ENCODE measurements around the gene NALCN.

The NALCN gene

GRCh38 chr13:101412076-101412475 is 4.2 kb downstream of the NALCN start:
- DNase-seq: no peak

- no peak for DNase-seq
These were observed 7.2 kb downstream of the NALCN start for GRCh38 chr13:101408992-101409656.

- no peak for DNase-seq
These were observed 8.2 kb downstream of the NALCN start for GRCh38 chr13:101408154-101408553.

GRCh38 chr13:101406791-101407190 is 9.5 kb downstream of the NALCN start:
- DNase-seq: no peak

- no peak for DNase-seq
These were observed 15.1 kb downstream of the NALCN start for GRCh38 chr13:101401196-101401595.

GRCh38 chr13:101399365-101399764 is 16.9 kb downstream of the NALCN start:
- DNase-seq: no peak

- DNase-seq: no peak
These were observed 17.4 kb downstream of the NALCN start for GRCh38 chr13:101398920-101399319.

GRCh38 chr13:101398191-101398590 is 18.1 kb downstream of the NALCN start:
- no peak for DNase-seq

- no peak for DNase-seq
These were observed 18.6 kb downstream of the NALCN start for GRCh38 chr13:101397742-101398141.

GRCh38 chr13:101394605-101395004 is 21.7 kb downstream of the NALCN start:
- DNase-seq: no peak

- DNase-seq: no peak
These were observed 23.2 kb downstream of the NALCN start for GRCh38 chr13:101393140-101393539.

- no peak for DNase-seq
These were observed 25.8 kb downstream of the NALCN start for GRCh38 chr13:101390461-101390860.

GRCh38 chr13:101384929-101385328 is 31.4 kb downstream of the NALCN start:
- no peak for DNase-seq

- no peak for DNase-seq
These were observed 32.7 kb downstream of the NALCN start for GRCh38 chr13:101383595-101383994.

- DNase-seq: no peak
These were observed 33.6 kb downstream of the NALCN start for GRCh38 chr13:101382701-101383100.

GRCh38 chr13:101382086-101382485 is 34.2 kb downstream of the NALCN start:
- no peak for DNase-seq

- no peak for DNase-seq
These were observed 55.8 kb downstream of the NALCN start for GRCh38 chr13:101360525-101360924.

GRCh38 chr13:101354895-101355294 is 61.4 kb downstream of the NALCN start:
- DNase-seq: no peak

GRCh38 chr13:101346942-101347728 is 69.2 kb downstream of the NALCN start:
- no peak for DNase-seq

GRCh38 chr13:101346161-101346560 is 70.1 kb downstream of the NALCN start:
- no peak for DNase-seq

GRCh38 chr13:101343128-101343787 is 73.0 kb downstream of the NALCN start:
- DNase-seq: no peak

- no peak for DNase-seq
These were observed 74.8 kb downstream of the NALCN start for GRCh38 chr13:101341464-101341863.

- DNase-seq: no peak
These were observed 77.1 kb downstream of the NALCN start for GRCh38 chr13:101339202-101339601.

GRCh38 chr13:101332583-101332982 is 83.7 kb downstream of the NALCN start:
- DNase-seq: no peak

All from GF-D8 (cell line).